Fibroblast of gingiva (primary cell): Measurements from ENCODE around the gene CROCC.

Experiments used
- DNase-seq: peaks from one replicate; pipeline ENCODE4 v3.0.0-alpha.2; 2011; ENCODE audit warnings: low read depth

The CROCC gene

GRCh38 chr1:16967962-16968361 lies 46.2 kb downstream of the CROCC start:
- no peak for DNase-seq

- DNase-seq, result no peak
Measured at GRCh38 chr1:16968372-16968771, 46.6 kb downstream of the CROCC start.

- DNase-seq, result no peak
Measured at GRCh38 chr1:16969057-16969611, 47.4 kb downstream of the CROCC start.

GRCh38 chr1:16969651-16970050 lies 47.9 kb downstream of the CROCC start:
- DNase-seq, result no peak

GRCh38 chr1:16970132-16970910 lies 48.6 kb downstream of the CROCC start:
- DNase-seq, result no peak

- peak; percentile 50 for DNase-seq
Measured at GRCh38 chr1:16971341-16972188, 49.8 kb downstream of the CROCC start.

- no peak for DNase-seq
Measured at GRCh38 chr1:16972189-16972895, 50.6 kb downstream of the CROCC start.

- no peak for DNase-seq
Measured at GRCh38 chr1:16973215-16973614, 51.5 kb downstream of the CROCC start.

- no peak for DNase-seq
Measured at GRCh38 chr1:16975211-16975610, 53.5 kb downstream of the CROCC start.

- DNase-seq, result no peak
Measured at GRCh38 chr1:16975838-16976237, 54.1 kb downstream of the CROCC start.

- no peak for DNase-seq
Measured at GRCh38 chr1:16976966-16977365, 55.2 kb downstream of the CROCC start.

- DNase-seq, result no peak
Measured at GRCh38 chr1:16977377-16977776, 55.6 kb downstream of the CROCC start.

GRCh38 chr1:16978139-16978538 lies 56.4 kb downstream of the CROCC start:
- DNase-seq, result no peak

- DNase-seq, result peak; percentile 97
Measured at GRCh38 chr1:16978567-16979474, 57.1 kb downstream of the CROCC start.

- DNase-seq, result peak; percentile 56
Measured at GRCh38 chr1:16979475-16980327, 58.0 kb downstream of the CROCC start.

GRCh38 chr1:16980473-16981268 lies 58.9 kb downstream of the CROCC start, which contains the start of gene MFAP2:
MFAP2 (minus strand) TSS chr1:16980620; CDS start chr1:16978273, 2,347 bp downstream.
- DNase-seq, result peak; percentile 37

GRCh38 chr1:16981269-16981849 lies 59.6 kb downstream of the CROCC start:
- DNase-seq, result peak; percentile 62

- DNase-seq, result no peak
Measured at GRCh38 chr1:16982902-16983301, 61.2 kb downstream of the CROCC start.

- DNase-seq, result no peak
Measured at GRCh38 chr1:16983649-16984048, 61.9 kb downstream of the CROCC start.
